NCI-H2227 (cell line): ENCODE measurements around the gene IFIT1.
"Not testable (repeated sequence)": the region's sequence is repeated elsewhere in the genome, so short reads cannot be mapped to it uniquely, and the experiment has no call there.

ENCODE experiments used
- DNase-seq: peaks from one replicate; lab custom pipeline; 2025; ENCODE audit not compliant: unreplicated experiment; lab: John Stamatoyannopoulos, UW

Gene IFIT1

DNA sequence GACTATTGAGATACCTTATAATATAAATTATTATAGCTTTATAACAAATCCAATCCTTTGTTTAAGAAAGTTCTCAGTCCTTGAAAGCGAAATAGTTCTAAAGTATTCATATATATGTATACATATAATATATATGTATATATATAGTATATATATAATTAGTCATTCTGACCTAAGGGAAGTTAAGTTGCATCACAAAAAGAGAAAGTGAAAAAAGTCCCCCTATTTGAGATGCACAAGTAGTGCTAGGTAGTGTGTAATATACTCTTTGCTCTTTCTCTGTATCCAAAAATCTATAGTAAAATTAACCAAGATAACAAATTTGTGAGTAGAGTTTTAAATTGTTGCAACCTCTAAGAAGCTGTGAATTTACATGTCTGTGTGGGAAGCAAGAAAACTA lies 27.9 kb upstream of the IFIT1 start:
- no peak for DNase-seq

DNA sequence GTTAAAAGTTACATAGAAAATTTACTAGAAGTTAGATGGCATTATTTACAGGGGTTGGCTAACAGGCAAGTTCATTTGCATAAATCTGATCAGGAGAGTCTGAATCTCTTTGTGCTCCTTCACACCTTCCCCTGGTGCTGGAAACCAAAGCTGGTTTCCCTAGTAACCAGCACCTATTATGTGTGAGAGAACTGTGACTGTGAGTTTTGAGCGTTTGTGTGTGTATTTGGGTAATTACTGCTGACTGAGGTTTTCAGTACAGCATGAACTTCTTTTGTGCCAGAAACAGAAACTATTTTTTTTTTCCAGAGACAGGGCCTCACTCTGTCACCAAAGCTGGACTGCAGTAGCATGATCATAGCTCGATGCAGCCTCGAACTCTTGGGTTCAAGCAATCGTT lies 24.9 kb upstream of the IFIT1 start:
- no peak for DNase-seq

DNA sequence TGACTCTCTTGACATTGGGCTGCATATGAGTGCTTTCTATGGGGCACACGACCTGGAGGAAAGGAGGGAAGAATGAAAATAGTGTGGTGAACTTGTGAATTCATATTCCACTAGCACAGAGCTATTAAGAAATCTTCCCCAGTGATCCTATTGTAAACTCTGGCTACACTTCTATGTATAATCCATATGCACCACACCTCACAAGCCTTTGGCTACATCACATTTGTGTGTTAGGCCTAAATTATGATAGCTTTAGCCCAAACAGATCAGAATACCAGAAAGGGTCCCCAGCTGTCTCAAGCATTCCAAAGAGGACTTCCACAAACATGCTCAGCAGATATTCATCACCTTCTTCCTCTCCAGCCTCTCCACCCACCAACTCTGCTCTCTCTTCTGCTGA lies 24.3 kb upstream of the IFIT1 start:
- DNase-seq, result no peak

- DNase-seq, result no peak
Measured at GRCh38 chr10:89369156-89370105, 23.0 kb upstream of the IFIT1 start.

DNA sequence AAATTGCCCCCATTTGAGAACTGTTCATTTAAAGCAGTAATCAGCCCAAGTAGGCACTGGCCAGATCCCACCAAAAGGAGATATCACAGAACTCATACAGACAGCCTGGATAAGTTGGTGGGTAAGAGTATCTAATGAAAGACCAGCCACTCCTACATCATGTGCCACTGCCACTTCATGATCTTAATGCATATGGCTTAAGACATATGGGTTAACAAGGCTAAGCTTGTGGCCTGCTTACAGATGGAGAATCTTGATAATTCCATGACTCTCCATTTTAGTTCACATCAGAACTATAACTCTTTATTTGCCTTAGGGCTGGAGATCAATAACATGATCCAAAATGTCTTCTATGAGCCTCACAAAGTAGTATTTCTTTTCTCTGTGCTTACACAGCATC lies 21.3 kb upstream of the IFIT1 start:
- no peak for DNase-seq

GRCh38 chr10:89371987-89372386 lies 20.4 kb upstream of the IFIT1 start:
- DNase-seq, result no peak

GRCh38 chr10:89373916-89374711 lies 18.3 kb upstream of the IFIT1 start:
- DNase-seq, result no peak

DNA sequence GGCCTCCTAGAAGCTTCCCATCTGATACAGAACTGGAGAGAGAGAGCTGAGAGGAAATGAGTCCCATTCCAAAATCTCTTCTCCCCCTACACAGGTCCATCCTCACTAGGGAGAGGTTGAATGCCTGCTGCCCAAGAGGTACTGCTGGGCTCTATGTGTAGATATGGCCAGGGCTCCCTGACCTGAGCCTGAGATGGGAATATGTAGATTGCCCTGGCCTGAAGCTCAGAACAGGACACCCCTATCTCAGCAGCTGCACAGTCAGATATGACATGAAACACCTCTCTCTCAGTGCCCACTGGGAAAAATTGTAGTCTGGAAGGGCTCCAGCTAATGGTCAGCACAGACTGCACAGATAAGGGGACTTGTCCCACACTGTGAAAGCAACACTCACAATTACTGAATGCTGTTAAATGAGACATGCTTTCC lies 17.7 kb upstream of the IFIT1 start:
- no peak for DNase-seq

- no peak for DNase-seq
Measured at GRCh38 chr10:89377705-89378637, 14.5 kb upstream of the IFIT1 start, which contains the start of gene IFIT1B. Gene IFIT1B (plus strand): TSS chr10:89378056. CDS start chr10:89378136, 80 bp downstream.

DNA sequence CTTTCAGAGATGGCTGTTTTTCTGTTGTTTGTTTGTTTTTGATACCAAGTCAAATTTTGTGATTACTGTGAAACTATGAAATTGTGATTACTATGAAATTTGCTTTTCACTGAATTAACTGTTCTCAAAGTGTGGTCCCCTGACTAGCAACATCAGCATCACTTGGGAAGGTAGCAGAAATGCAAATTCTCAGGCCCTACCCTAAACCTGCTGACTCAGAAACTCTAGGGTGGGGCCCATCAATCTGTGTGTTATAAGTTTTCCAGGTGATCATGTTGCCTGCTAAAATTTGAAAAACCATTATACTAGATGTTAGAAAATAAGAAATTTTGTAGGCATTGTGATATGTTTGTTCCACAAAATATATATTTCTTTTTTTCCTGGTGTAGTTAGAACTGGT lies 13.3 kb upstream of the IFIT1 start:
- no peak for DNase-seq

DNA sequence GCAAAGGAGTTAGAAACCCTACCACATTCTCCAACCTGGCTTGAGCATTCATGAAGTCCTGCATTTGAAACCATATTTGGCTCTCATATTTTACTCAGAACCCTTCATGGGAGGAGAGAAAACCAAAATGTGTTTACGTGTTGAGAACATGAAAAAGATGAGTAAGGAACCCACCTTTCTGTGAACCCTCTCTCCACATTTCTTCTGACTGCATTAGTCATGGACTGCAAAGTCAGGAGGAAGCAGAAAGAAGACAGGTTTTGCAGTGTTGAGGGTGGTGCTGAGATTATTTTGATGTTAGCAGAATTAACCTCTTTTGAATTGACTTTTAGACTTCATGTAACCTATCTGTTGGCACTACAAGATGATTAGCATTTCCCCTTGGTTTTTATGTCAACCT lies 9.7 kb upstream of the IFIT1 start:
- DNase-seq, result no peak

GRCh38 chr10:89384474-89385340 lies 7.7 kb upstream of the IFIT1 start:
- DNase-seq, result no peak

DNA sequence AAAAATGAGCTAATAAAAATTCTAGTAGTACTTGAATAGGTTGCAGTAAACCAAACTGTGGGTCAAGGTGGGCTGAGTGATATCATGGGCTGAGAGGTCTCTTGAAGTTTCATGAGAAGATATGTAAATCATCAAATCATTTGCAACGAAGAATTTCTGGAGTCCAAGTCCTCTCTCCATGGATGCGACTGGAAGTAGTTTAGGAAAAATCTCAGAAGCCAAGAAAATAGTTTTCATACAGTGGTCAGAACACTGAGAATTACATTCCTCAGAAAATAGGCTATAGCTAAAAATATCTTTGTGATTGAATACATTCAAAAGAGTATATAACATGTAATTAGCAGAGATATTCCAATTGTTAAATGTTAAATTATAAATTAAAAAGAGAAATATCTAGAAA lies 3.6 kb upstream of the IFIT1 start:
- DNase-seq, result no peak

- no peak for DNase-seq
Measured at GRCh38 chr10:89389254-89389653, 3.2 kb upstream of the IFIT1 start.

- no peak for DNase-seq
Measured at GRCh38 chr10:89390476-89391225, 1.8 kb upstream of the IFIT1 start.

- DNase-seq, result not testable (repeated sequence)
Measured at GRCh38 chr10:89391226-89391576, 1.2 kb upstream of the IFIT1 start.

DNA sequence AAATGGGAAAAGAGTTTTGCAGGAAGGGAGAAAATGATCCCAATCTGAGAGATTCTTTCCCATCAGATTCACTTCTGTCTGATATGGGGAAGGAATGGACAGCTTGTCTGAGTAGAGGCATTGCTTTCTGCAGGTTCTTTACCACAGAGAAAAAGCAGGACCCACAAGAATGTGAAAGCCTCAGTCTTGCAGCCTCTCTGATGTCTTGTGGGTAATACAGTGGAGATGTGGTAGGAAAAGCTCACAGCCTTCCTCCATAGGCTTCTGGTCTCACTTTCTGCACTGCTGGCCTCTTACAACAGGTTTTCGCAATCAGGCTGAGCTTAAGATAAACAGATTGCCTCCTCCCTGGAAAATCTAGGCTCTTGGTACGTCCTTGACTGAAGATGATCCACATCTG lies 551 bp downstream of the IFIT1 start:
- DNase-seq, result no peak

DNA sequence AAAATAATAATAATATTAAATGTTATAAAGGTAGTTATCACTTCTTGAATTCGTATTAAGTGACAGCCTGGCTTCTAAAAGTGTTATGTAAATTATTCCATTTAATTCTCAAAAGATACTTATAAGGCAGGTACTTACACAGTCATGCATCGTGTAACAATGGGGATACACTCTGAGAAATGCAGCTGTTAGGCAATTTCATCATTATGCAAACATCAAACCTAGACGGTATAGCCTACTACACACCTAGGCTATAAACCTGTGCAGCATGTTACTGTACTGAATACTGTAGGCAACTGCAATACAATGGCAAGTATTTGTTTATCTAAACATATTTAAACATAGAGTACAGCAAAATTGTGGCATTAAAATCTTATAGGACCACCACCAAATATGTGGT lies 1.5 kb downstream of the IFIT1 start:
- no peak for DNase-seq

- no peak for DNase-seq
Measured at GRCh38 chr10:89395141-89395540, 2.7 kb downstream of the IFIT1 start.
